ENCODE results near the gene HSP90AB1.

DNA sequence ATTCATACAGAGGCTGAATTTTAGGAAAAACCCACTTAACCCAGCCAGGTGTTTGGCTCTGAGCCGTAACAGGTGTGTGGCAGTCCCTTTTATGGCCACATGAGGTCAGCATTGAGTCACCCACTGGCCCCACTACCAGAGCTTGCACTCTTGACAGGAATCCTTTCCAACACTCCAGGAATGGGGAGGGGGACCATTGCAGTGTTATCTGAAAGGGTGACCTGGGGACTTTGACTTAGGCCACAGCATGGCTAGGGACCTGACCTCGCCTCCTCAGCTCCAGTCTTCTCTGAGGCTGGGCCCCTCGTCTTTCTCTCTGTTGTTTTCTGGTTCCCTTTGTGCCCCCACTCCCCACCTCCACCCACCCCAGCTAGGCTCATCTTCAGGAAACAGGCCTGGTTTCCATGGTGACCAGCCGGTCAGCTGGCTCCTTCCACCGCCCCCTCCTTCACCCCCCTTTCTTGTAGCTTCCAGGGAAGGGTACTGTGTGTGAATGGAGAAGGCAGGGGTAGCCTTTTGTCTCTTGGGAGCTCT, 21.3 kb downstream of the HSP90AB1 start:
- TF ChIP-seq POLR2AphosphoS5 (IDR thresholded peaks at IDR 0.05) (peak in 2 of 4 donors; percentile 10 to 15), CTCF (IDR thresholded peaks at IDR 0.05) (peak; percentile 69 to 89 (median 82)), EP300 (IDR thresholded peaks at IDR 0.05) (no peak)
